Measurements from ENCODE around the gene PDK1.
"Not testable (repeated sequence)": the region's sequence is repeated elsewhere in the genome, so short reads cannot be mapped to it uniquely, and the experiment has no call there.

PDK1 gene

DNA sequence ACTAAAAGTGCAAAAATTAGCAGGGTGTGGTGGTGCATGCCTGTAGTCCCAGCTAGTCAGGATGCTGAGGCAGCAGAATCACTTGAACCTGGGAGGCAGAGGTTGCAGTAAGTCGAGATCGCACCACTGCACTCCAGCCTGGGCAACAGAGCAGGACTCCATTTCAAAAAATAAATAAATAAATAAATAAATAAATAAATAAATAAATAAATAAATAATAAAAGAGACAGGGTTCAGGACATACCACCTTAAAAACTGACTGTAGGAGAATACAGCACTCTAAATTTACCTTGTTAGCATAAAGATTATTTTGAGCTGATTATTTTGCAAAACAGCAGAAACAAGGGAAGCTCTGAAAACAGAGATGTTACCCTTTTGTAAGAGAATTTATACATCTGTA lies 23.4 kb upstream of the PDK1 start:
- not testable (repeated sequence) for H3K27me3 ChIP-seq (ENCODE audit: control insufficient read depth, insufficient read depth, low read length); H3K9ac ChIP-seq (ENCODE audit: low read length); H3K4me3 ChIP-seq (ENCODE audit: low read depth, low read length); H3K36me3 ChIP-seq (ENCODE audit: control insufficient read depth, insufficient read depth, low read length); H3K27ac ChIP-seq (ENCODE audit: low read depth, low read length); H3K4me1 ChIP-seq (ENCODE audit: control insufficient read depth, insufficient read depth, low read length)
- H3K9me3 ChIP-seq (ENCODE audit: control insufficient read depth, insufficient read depth, low read depth, low read length), result peaks cover 65% of the 10 kb centered on the region

DNA sequence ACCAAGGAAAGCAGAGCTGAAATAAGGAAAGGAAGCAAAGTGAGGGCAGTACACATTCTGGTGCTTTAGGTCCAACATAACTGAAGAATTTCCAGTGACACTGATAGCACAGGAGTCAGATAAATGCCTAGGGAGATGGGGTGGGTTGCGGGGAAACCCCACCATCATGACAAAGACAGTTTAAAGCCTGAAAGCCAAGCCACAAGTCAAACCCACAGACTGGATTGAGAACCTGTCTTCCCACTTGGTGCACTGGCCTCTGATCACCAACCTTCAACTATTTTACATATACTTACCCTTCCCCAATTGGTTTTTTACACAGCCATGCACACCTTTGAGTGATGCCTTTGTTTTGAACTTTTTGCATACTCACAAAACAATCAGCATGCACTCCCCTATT lies 22.2 kb upstream of the PDK1 start:
- Histone ChIP-seq H3K9me3 (ENCODE audit: control insufficient read depth, insufficient read depth, low read depth, low read length) (peaks cover 65% of the 10 kb centered on the region), H3K36me3 (ENCODE audit: control insufficient read depth, insufficient read depth, low read length) (peaks cover 9% of the 10 kb centered on the region), H3K27me3 (ENCODE audit: control insufficient read depth, insufficient read depth, low read length) (no peaks in the 10 kb centered on the region), H3K4me3 (ENCODE audit: low read depth, low read length) (no peak overlapping the region), H3K9ac (ENCODE audit: low read length) (no peak overlapping the region), H3K4me1 (ENCODE audit: control insufficient read depth, insufficient read depth, low read length) (peaks cover 7% of the 10 kb centered on the region; the same call in 1 of the 2 replicates), H3K27ac (ENCODE audit: low read depth, low read length) (no peak overlapping the region)

DNA sequence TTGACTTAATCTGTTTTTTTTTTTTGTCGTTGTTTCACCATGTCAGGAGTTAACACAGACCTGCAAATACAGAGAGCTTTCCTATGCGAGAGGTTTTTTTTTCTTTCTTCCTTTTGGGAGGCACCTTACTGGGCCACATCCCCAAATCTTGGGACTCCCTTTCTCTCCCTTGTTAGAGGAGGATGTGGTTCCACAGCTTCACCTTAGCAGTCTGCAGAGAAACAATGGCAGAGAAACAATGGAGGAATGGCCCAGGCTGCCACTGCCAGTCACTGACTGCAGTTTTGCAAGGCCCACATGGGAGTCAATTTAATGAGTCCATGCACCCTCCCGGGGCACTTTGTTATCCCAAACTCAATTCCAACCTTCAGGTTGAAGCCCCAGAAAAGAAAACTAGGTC lies 20.8 kb upstream of the PDK1 start:
- Histone ChIP-seq H3K36me3 (ENCODE audit: control insufficient read depth, insufficient read depth, low read length) (peaks cover 6% of the 10 kb centered on the region), H3K4me1 (ENCODE audit: control insufficient read depth, insufficient read depth, low read length) (peaks cover 7% of the 10 kb centered on the region; the same call in 1 of the 2 replicates), H3K9ac (ENCODE audit: low read length) (no peak overlapping the region), H3K9me3 (ENCODE audit: control insufficient read depth, insufficient read depth, low read depth, low read length) (peaks cover 69% of the 10 kb centered on the region), H3K27ac (ENCODE audit: low read depth, low read length) (no peak overlapping the region), H3K4me3 (ENCODE audit: low read depth, low read length) (no peak overlapping the region), H3K27me3 (ENCODE audit: control insufficient read depth, insufficient read depth, low read length) (no peaks in the 10 kb centered on the region)

DNA sequence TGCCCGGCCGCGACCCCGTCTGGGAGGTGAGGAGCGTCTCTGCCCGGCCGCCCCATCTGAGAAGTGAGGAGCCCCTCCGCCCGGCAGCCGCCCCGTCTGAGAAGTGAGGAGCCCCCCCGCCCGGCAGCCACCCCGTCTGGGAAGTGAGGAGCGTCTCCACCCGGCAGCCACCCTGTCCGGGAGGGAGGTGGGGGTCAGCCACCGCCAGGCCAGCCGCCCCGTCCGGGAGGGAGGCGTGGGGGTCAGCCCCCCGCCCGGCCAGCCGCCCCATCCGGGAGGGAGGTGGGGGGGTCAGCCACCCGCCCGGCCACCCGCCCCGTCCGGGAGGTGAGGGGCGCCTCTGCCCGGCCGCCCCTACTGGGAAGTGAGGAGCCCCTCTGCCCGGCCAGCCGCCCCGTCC lies 18.0 kb upstream of the PDK1 start:
- H3K36me3 ChIP-seq (ENCODE audit: control insufficient read depth, insufficient read depth, low read length); H3K27me3 ChIP-seq (ENCODE audit: control insufficient read depth, insufficient read depth, low read length); H3K4me1 ChIP-seq (ENCODE audit: control insufficient read depth, insufficient read depth, low read length); H3K9ac ChIP-seq (ENCODE audit: low read length); H3K27ac ChIP-seq (ENCODE audit: low read depth, low read length); H3K4me3 ChIP-seq (ENCODE audit: low read depth, low read length): not testable (repeated sequence)
- peaks cover 72% of the 10 kb centered on the region for H3K9me3 ChIP-seq (ENCODE audit: control insufficient read depth, insufficient read depth, low read depth, low read length)

DNA sequence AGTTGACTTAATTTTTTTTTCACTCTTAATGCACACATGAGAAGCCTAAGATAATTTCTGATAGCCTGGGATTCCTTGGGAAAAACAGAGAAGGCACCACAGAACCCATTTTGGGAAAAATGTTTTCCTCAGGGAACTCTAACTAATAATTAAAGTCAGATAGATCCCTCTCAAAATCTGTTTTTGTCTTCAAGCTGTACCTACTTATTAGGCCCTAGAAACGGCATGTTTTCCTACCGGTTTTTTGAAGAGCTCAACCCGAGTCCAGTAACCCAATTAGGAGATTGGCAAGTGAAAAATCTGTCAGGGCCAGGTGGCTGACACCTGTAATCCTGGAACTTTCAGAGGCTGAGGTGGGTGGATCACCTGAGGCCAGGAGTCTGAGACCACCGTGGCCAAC lies 16.1 kb upstream of the PDK1 start:
- no peaks in the 10 kb centered on the region; the same call in 1 of the 2 replicates for H3K36me3 ChIP-seq (ENCODE audit: control insufficient read depth, insufficient read depth, low read length)
- H3K4me1 ChIP-seq (ENCODE audit: control insufficient read depth, insufficient read depth, low read length), result no peaks in the 10 kb centered on the region
- H3K9ac ChIP-seq (ENCODE audit: low read length), result no peak overlapping the region

DNA sequence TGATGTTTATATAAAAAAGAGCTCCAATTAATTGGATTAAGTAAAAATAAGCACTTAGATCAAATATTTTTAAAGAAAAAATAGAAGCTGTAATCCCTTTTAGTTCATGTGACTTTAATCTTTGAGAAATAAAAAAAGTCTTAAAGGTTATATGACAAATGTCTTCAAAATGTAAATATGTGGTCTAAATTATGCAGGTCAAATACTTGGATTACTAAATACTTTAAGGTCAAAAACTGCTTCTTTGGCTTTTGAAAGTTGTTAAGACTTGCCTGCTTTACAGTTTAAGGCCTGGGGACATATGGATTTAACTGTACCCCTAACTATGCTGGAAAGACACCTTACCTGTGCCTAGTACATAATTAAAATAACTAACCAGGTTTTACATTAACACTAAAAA lies 15.5 kb upstream of the PDK1 start:
- H3K36me3 ChIP-seq (ENCODE audit: control insufficient read depth, insufficient read depth, low read length), result no peaks in the 10 kb centered on the region; the same call in 1 of the 2 replicates
- H3K9me3 ChIP-seq (ENCODE audit: control insufficient read depth, insufficient read depth, low read depth, low read length), result peaks cover 74% of the 10 kb centered on the region
- no peaks in the 10 kb centered on the region for H3K4me1 ChIP-seq (ENCODE audit: control insufficient read depth, insufficient read depth, low read length)
- no peak overlapping the region for H3K9ac ChIP-seq (ENCODE audit: low read length)
- H3K27me3 ChIP-seq (ENCODE audit: control insufficient read depth, insufficient read depth, low read length), result no peaks in the 10 kb centered on the region
- H3K27ac ChIP-seq (ENCODE audit: low read depth, low read length), result no peak overlapping the region
- no peak overlapping the region for H3K4me3 ChIP-seq (ENCODE audit: low read depth, low read length)

More for the DNA sequence above, 16.1 kb upstream of the PDK1 start:
- H3K4me3 ChIP-seq (ENCODE audit: low read depth, low read length), result no peak overlapping the region
- H3K9me3 ChIP-seq (ENCODE audit: control insufficient read depth, insufficient read depth, low read depth, low read length), result peaks cover 74% of the 10 kb centered on the region
- no peak overlapping the region for H3K27ac ChIP-seq (ENCODE audit: low read depth, low read length)
- no peaks in the 10 kb centered on the region for H3K27me3 ChIP-seq (ENCODE audit: control insufficient read depth, insufficient read depth, low read length)

DNA sequence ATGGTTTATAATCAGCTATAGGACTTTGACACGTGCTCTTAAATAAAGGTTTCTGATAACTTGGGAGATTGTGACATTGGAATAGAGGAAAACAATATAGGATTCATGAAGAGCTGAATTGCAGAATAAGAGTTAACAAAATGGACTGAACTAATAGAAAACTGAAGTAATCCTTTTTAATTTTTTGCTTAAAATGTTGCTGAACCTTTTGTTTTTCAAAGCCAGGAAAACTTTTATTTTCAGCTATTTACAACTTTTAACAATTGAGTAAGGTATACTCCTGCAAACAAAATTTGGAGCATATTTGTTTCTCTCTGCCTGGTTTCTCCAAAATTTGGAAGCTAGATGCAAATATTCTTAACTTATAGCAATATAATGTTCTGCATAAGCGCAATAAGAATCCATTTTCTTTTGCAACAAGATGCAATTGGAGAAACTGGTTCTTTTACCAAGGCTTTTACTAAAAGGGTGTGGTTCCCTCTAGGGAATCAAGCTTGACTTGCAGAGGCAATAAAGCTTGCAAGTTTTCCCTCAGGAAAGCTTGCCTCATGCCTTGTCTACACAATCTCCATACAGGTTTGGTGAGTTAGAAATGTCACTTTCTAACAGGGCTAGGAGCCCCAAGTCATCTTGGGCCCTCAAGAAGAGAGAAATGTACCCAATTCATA lies 10.3 kb upstream of the PDK1 start:
- Histone ChIP-seq H3K27me3 (ENCODE audit: control insufficient read depth, insufficient read depth, low read length) (no peaks in the 10 kb centered on the region), H3K9ac (ENCODE audit: low read length) (no peak overlapping the region), H3K4me1 (ENCODE audit: control insufficient read depth, insufficient read depth, low read length) (peaks cover 21% of the 10 kb centered on the region), H3K4me3 (ENCODE audit: low read depth, low read length) (no peak overlapping the region), H3K36me3 (ENCODE audit: control insufficient read depth, insufficient read depth, low read length) (no peaks in the 10 kb centered on the region; the same call in none of the 2 replicates), H3K9me3 (ENCODE audit: control insufficient read depth, insufficient read depth, low read depth, low read length) (peaks cover 66% of the 10 kb centered on the region), H3K27ac (ENCODE audit: low read depth, low read length) (no peak overlapping the region)

DNA sequence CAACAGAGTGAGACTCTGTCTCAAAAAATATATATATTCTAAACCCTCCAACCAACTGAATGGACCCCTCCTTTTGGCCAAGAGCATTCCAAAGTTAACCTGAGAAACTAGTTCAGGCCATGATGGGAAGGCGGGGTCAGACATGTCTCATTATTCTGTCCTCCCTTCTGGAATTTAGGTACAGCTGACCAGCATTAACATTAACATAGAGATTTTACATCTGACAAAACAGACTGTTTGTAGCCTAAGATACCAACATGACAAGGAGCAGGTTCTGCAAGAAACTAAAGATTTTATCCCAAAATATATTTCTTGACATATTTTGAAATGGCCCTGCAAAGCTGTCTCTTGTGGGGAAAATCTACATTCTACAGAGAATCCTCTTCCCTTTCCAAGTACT lies 6.8 kb upstream of the PDK1 start:
- H3K36me3 ChIP-seq (ENCODE audit: control insufficient read depth, insufficient read depth, low read length), result no peaks in the 10 kb centered on the region; the same call in 1 of the 2 replicates
- peaks cover 37% of the 10 kb centered on the region for H3K9me3 ChIP-seq (ENCODE audit: control insufficient read depth, insufficient read depth, low read depth, low read length)
- peak overlapping the region; percentile 82 for H3K9ac ChIP-seq (ENCODE audit: low read length)
- no peak overlapping the region; the same call in 1 of the 2 replicates for H3K4me3 ChIP-seq (ENCODE audit: low read depth, low read length)
- no peaks in the 10 kb centered on the region for H3K27me3 ChIP-seq (ENCODE audit: control insufficient read depth, insufficient read depth, low read length)
- H3K27ac ChIP-seq (ENCODE audit: low read depth, low read length), result peak overlapping the region; percentile 86
- peaks cover 54% of the 10 kb centered on the region for H3K4me1 ChIP-seq (ENCODE audit: control insufficient read depth, insufficient read depth, low read length)

DNA sequence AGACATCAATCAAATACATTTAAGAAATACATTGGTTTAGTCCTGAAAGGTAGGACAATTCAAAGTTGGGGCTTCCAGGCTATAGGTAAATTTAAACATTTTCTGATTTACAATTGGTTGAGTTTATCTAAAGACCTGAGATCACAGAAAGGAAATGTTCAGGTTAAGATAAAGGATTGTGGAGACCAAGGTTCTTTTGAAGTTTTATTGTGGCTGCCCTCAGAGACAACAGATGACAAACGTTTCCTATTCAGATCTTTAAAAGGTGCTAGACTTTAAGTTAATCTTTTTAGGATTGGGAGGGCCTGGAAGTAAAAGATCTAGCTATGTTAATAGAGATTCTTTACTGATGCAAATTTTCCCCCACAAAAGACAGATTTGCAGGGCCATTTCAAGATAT lies 6.1 kb upstream of the PDK1 start:
- H3K4me3 ChIP-seq (ENCODE audit: low read depth, low read length); H3K27me3 ChIP-seq (ENCODE audit: control insufficient read depth, insufficient read depth, low read length); H3K36me3 ChIP-seq (ENCODE audit: control insufficient read depth, insufficient read depth, low read length): not testable (repeated sequence)
- Histone ChIP-seq H3K4me1 (ENCODE audit: control insufficient read depth, insufficient read depth, low read length) (peaks cover 61% of the 10 kb centered on the region), H3K27ac (ENCODE audit: low read depth, low read length) (peak overlapping the region; percentile 86), H3K9ac (ENCODE audit: low read length) (peak overlapping the region; percentile 88), H3K9me3 (ENCODE audit: control insufficient read depth, insufficient read depth, low read depth, low read length) (peaks cover 30% of the 10 kb centered on the region)

DNA sequence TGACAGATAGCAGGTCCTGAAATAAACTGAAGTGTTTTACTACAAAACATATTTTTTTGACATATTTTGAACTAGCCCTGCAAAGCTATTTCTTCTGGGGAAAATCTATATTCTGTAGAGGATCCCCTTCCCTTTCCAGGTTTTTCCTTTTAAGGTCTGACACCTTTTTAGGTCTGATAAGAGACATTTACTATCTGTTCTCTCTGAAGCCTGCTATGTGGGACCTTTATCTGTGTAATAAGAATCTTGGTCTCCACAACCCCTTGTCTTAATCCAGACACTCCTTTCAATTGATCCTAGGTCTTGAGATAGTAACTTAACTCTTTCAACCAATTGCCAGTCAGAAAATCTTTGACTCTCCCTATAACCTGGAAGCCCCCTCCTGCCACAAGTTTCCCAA lies 5.5 kb upstream of the PDK1 start:
- Histone ChIP-seq H3K9ac (ENCODE audit: low read length) (peak overlapping the region; percentile 88), H3K27me3 (ENCODE audit: control insufficient read depth, insufficient read depth, low read length) (no peaks in the 10 kb centered on the region), H3K27ac (ENCODE audit: low read depth, low read length) (peak overlapping the region; percentile 86), H3K4me1 (ENCODE audit: control insufficient read depth, insufficient read depth, low read length) (peaks cover 66% of the 10 kb centered on the region), H3K36me3 (ENCODE audit: control insufficient read depth, insufficient read depth, low read length) (no peaks in the 10 kb centered on the region; the same call in 1 of the 2 replicates), H3K4me3 (ENCODE audit: low read depth, low read length) (no peak overlapping the region; the same call in 1 of the 2 replicates), H3K9me3 (ENCODE audit: control insufficient read depth, insufficient read depth, low read depth, low read length) (peaks cover 24% of the 10 kb centered on the region)

DNA sequence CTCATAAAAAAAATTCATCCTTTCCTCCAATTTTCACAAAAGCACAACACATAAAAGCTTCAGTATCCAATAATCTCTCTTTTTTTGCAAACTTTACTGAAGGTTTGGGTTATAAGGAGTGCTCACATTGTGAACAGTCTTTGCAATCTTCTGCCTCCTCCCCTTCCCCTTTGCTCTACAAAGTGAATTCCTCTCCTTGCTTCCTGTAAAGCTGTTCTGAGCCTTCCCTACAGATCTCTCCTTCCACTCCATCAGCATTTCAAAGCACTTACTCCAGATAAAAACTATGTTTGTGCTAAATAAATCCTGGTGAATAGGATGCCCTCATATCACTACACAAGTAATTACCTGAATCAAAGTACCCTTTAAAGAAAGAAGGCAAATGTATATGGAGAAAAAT lies 4.6 kb upstream of the PDK1 start:
- peak overlapping the region; percentile 30 for H3K4me3 ChIP-seq (ENCODE audit: low read depth, low read length)

More for the DNA sequence above, 4.6 kb upstream of the PDK1 start:
- Histone ChIP-seq H3K27me3 (ENCODE audit: control insufficient read depth, insufficient read depth, low read length) (no peaks in the 10 kb centered on the region), H3K9me3 (ENCODE audit: control insufficient read depth, insufficient read depth, low read depth, low read length) (peaks cover 15% of the 10 kb centered on the region), H3K27ac (ENCODE audit: low read depth, low read length) (peak overlapping the region; percentile 86), H3K36me3 (ENCODE audit: control insufficient read depth, insufficient read depth, low read length) (no peaks in the 10 kb centered on the region; the same call in 1 of the 2 replicates), H3K9ac (ENCODE audit: low read length) (peak overlapping the region; percentile 88), H3K4me1 (ENCODE audit: control insufficient read depth, insufficient read depth, low read length) (peaks cover 66% of the 10 kb centered on the region)

All from HUES6 (cell line).